Measurements from ENCODE around the gene WDR46. TPM values are rescaled to one million over a fixed set of nuclear protein-coding genes. Genes with fewer than 3 reads are reported as not detected.

Gene WDR46
- total RNA-seq (2021; fragmentation: NEBNext Ultra II Directional; extraction: Animal tissue kit (Norgen Biotek cat#: 25700)) (91.0 and 99.4 TPM in 2 replicates), polyA plus RNA-seq (2011; rRNA removed) (69.7 and 71.3 TPM in 2 replicates), polyA minus RNA-seq (2011; rRNA and poly(A)+ RNA removed) (102 and 111 TPM in 2 replicates)
- polyA plus RNA-seq (2011; cell fraction: cytosol; rRNA removed): 78.1 TPM
- 118 TPM for polyA plus RNA-seq (2011; cell fraction: nucleus; rRNA removed)
- 79.6 to 117 TPM (median 101 TPM) in 4 replicates for polyA plus RNA-seq (2012, experiment 1 of 2)
- 79.5 TPM for polyA plus RNA-seq (2012, experiment 2 of 2)
- 99.8 TPM for polyA plus RNA-seq (2013, experiment 1 of 2)
- polyA plus RNA-seq (2013, experiment 2 of 2): 97.1 TPM
- 82.9 TPM for polyA minus RNA-seq (2011; cell fraction: cytosol; rRNA and poly(A)+ RNA removed)
- 56.9 TPM for polyA minus RNA-seq (2011; cell fraction: nucleus; rRNA and poly(A)+ RNA removed)
- long read RNA-seq, experiment 1, transcript WDR46-231 (15 exons, 2,358 nt): major isoform, 10 of 55 reads
- long read RNA-seq, experiment 1, partial matches to known transcripts: 29 of 55 reads
- long read RNA-seq, experiment 1, other reads (novel, unspliced or antisense): 16 of 55 reads
- long read RNA-seq, experiment 2, transcript WDR46-231 (15 exons, 2,358 nt): major isoform, 74 of 81 reads
- long read RNA-seq, experiment 2, partial matches to known transcripts: 3 of 81 reads
- long read RNA-seq, experiment 2, other reads (novel, unspliced or antisense): 4 of 81 reads

DNA sequence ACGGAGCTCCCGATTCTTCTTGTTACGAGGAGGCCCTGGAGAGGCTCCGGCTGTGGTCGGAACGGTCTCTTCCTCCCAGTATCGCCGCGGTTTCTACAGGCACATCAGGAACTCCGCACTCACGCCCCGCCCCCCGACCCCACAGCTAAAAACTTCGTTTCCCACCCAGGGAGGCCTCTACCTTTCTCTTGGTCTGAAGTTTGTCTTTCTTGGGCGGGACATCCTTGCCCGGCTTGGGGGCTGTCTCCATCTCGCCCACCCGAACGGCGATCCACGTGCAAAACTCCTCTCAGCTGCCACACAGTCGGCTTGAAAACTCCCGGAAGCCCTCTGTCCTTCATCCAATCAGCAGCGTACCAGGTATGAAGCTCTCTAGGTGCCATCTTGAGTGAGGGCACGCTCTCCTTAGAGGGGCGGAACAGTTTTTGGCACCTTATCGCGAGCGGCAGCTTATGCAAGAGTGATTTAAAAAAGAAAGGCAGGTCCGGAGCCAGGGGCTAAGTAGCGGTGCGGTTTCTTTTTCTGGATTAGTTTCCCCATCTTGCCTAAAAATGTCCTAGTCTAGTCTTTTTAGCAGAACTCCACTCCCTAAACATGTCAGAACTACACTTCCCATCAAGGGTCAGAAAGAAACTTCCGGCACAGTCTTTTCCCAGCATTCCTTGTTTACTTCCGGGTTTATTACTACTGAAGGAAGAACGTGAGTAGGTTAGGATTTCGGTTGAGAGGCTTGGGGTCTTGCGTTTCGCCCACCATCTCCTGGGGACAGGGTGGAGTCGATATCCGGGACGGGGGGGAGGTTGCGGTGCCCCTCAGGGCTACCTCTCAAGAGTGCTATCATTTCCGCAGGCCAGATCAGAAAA is at the start of gene WDR46, which contains the start of gene PFDN6:
Gene WDR46 (minus strand): TSS at position 319 of the 863 bp plus-strand sequence. CDS start 69 bp downstream, at position 250.
Gene PFDN6 (plus strand): TSS at position 681 of the 863 bp plus-strand sequence. CDS start 256 bp downstream, outside the sequence.
- no peak for FAIRE-seq
- WGBS, 2 experiments (ENCODE audit: extremely low coverage in 1 of 2, insufficient coverage in 1 of 2, insufficient read length in 1 of 2, insufficient replicate concordance in 2 of 2, low coverage in 1 of 2, low lambda C conversion rate in 2 of 2, missing lambda C conversion rate in 1 of 2): 1% methylated on average over 43 of the region's 43 CpGs; no CpG with 5 or more reads in 1 of the 2 experiments
- peak within 1 kb of the TSS; percentile 37; the same call in 1 of the 2 replicates for H3K27ac ChIP-seq (ENCODE audit: low read depth, low read length)
- TF ChIP-seq BACH1 (IDR thresholded peaks at IDR 0.05; ENCODE audit: low read length) (no peak), RBBP5 (IDR thresholded peaks at IDR 0.05; ENCODE audit: borderline replicate concordance, low read depth, low read length) (peak; percentile 57; the same call in 1 of the 2 replicates), EP300 (IDR thresholded peaks at IDR 0.05; ENCODE audit: borderline replicate concordance in 1 of 2, low read depth in 2 of 2, low read length in 2 of 2) (no peak), POLR2A (IDR thresholded peaks at IDR 0.05; ENCODE audit: control extremely low read depth in 1 of 2, low read depth in 2 of 2, low read length in 2 of 2) (peak in 1 of 2 experiments; percentile 76; a peak in 2 of 3 replicates), RFX5 (IDR thresholded peaks at IDR 0.05; ENCODE audit: borderline replicate concordance, low read depth, low read length) (no peak)
- TF ChIP-seq, protein P1, sequence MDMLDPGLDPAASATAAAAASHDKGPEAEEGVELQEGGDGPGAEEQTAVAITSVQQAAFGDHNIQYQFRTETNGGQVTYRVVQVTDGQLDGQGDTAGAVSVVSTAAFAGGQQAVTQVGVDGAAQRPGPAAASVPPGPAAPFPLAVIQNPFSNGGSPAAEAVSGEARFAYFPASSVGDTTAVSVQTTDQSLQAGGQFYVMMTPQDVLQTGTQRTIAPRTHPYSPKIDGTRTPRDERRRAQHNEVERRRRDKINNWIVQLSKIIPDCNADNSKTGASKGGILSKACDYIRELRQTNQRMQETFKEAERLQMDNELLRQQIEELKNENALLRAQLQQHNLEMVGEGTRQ (IDR thresholded peaks at IDR 0.05; ENCODE audit: low read length): no peak

More for the DNA sequence above, at the start of gene WDR46, which contains the start of gene PFDN6:
- Histone ChIP-seq H3K9me3 (ENCODE audit: insufficient read depth in 2 of 2, low read depth in 1 of 2, low read length in 1 of 2) (no peaks in the 10 kb centered on the region; a peak in 1 of 4 replicates), H2BK12ac (ENCODE audit: low read depth, low read length) (no peak within 1 kb of the TSS), H4K20me1 (replicated peaks in 1 of 2; ENCODE audit: control insufficient read depth in 1 of 2, insufficient read depth in 2 of 2, low read length in 2 of 2) (peaks cover 0 to 5% of the 10 kb centered on the region in 2 experiments), H4K91ac (replicated peaks; ENCODE audit: insufficient read length, low read length) (no peak within 1 kb of the TSS), H3K4ac (replicated peaks; ENCODE audit: insufficient read length, low read depth, low read length) (no peak within 1 kb of the TSS), H2BK5ac (ENCODE audit: low read depth, low read length) (no peak within 1 kb of the TSS), H3K23ac (ENCODE audit: insufficient read length) (no peak within 1 kb of the TSS), H3K79me2 (ENCODE audit: control insufficient read depth in 1 of 2, insufficient read depth in 2 of 2, low read length in 2 of 2) (peaks cover 4 to 31% of the 10 kb centered on the region in 2 experiments; a peak in 3 of 4 replicates), H3K9ac (replicated peaks in 1 of 4; ENCODE audit: extremely low read depth in 1 of 4, low read depth in 3 of 4, low read length in 3 of 4) (peak within 1 kb of the TSS; percentile 74 to 85 (median 80)), H3K79me1 (ENCODE audit: low read depth, low read length) (peaks cover 8% of the 10 kb centered on the region; the same call in 1 of the 2 replicates), H2AFZ (ENCODE audit: low read length) (peak within 1 kb of the TSS; percentile 93; the same call in 1 of the 2 replicates), H4K5ac (ENCODE audit: insufficient read length, low read depth, low read length) (peak within 1 kb of the TSS; percentile 48), H3K4me3 (ENCODE audit: extremely low read depth in 1 of 4, insufficient read depth in 2 of 4, low read depth in 3 of 4, low read length in 4 of 4) (peak within 1 kb of the TSS; percentile 74 to 97 (median 84)), H3K27me3 (replicated peaks in 1 of 4; ENCODE audit: control insufficient read depth in 3 of 4, extremely low read depth in 1 of 4, insufficient read depth in 3 of 4, low read length in 3 of 4) (no peaks in the 10 kb centered on the region), H3K14ac (ENCODE audit: insufficient read length) (no peak within 1 kb of the TSS), H2AK5ac (ENCODE audit: low read depth, low read length) (no peak within 1 kb of the TSS), H2BK20ac (ENCODE audit: low read length) (no peak within 1 kb of the TSS), H3K4me1 (replicated peaks in 1 of 4; ENCODE audit: control insufficient read depth in 3 of 4, insufficient read depth in 4 of 4, low read length in 3 of 4) (peaks cover 0 to 11% (median 5%) of the 10 kb centered on the region in 4 experiments; a peak in 5 of 7 replicates), H3K36me3 (ENCODE audit: control insufficient read depth in 2 of 4, insufficient read depth in 4 of 4, low read length in 3 of 4) (peaks cover 15 to 39% (median 32%) of the 10 kb centered on the region in 4 experiments), H4K8ac (ENCODE audit: extremely low read depth, insufficient read depth, low read length) (peak within 1 kb of the TSS; percentile 90), H3K56ac (replicated peaks; ENCODE audit: insufficient read length, low read depth, low read length) (peak within 1 kb of the TSS; percentile 21), H2BK120ac (replicated peaks; ENCODE audit: low read depth, low read length) (no peak within 1 kb of the TSS), H2BK15ac (ENCODE audit: low read length) (no peak within 1 kb of the TSS), H3K4me2 (ENCODE audit: insufficient read depth in 1 of 2, low read depth in 2 of 2, low read length in 2 of 2) (peak within 1 kb of the TSS; percentile 76 to 92), H3K18ac (ENCODE audit: extremely low read depth, low read length) (no peak within 1 kb of the TSS), H3K23me2 (ENCODE audit: low read depth, low read length) (peaks cover 8% of the 10 kb centered on the region; the same call in 1 of the 2 replicates)
- DNase-seq (ENCODE audit: low read depth in 1 of 2, low spot score in 2 of 2): peak in 1 of 2 experiments; percentile 84
- POLR2A ChIA-PET (ENCODE audit: partially characterized antibody): interaction anchor here (0.6 to 16.7 kb wide), 11 partner anchors 10 to 317 kb away, joined by 3 to 337 read pairs (median 5); partner anchors contain the start of genes B3GALT4, RGL2, RPS18 and TAPBP
- CTCF ChIA-PET (ENCODE audit: partially characterized antibody): interaction anchor here (0.5 to 7.2 kb wide), 8 partner anchors 8 to 364 kb away, joined by 3 to 81 read pairs (median 4); partner anchors contain the start of genes B3GALT4 and RGL2
